GM03348 (cell line): Measurements from ENCODE around the gene MAPK10.
"Not testable (repeated sequence)": the region's sequence is repeated elsewhere in the genome, so short reads cannot be mapped to it uniquely, and the experiment has no call there.

Source experiments
- DNase-seq: peaks from one replicate; pipeline ENCODE4 v3.0.0; 2012; ENCODE audit warnings: low spot score

The MAPK10 gene

GRCh38 chr4:86035688-86036087 lies 324.2 kb downstream of the MAPK10 start:
- DNase-seq = no peak

- no peak for DNase-seq
These were observed 325.2 kb downstream of the MAPK10 start for GRCh38 chr4:86034616-86035015.

GRCh38 chr4:86033171-86033570 lies 326.7 kb downstream of the MAPK10 start:
- DNase-seq = peak; percentile 55

- DNase-seq = peak; percentile 82
These were observed 327.3 kb downstream of the MAPK10 start for GRCh38 chr4:86032476-86033022.

- DNase-seq = no peak
These were observed 327.9 kb downstream of the MAPK10 start for GRCh38 chr4:86031927-86032326.

GRCh38 chr4:86026720-86027119 lies 333.1 kb downstream of the MAPK10 start:
- no peak for DNase-seq

- DNase-seq = not testable (repeated sequence)
These were observed 338.2 kb downstream of the MAPK10 start for GRCh38 chr4:86021671-86022070.

- no peak for DNase-seq
These were observed 339.9 kb downstream of the MAPK10 start for GRCh38 chr4:86019906-86020305.

- no peak for DNase-seq
These were observed 340.5 kb downstream of the MAPK10 start for GRCh38 chr4:86019362-86019761.

- DNase-seq = no peak
These were observed 344.2 kb downstream of the MAPK10 start for GRCh38 chr4:86015412-86016350.

- DNase-seq = no peak
These were observed 345.3 kb downstream of the MAPK10 start for GRCh38 chr4:86014599-86014998.

- DNase-seq = no peak
These were observed 346.2 kb downstream of the MAPK10 start for GRCh38 chr4:86013621-86014020.

GRCh38 chr4:86011117-86011516 lies 348.7 kb downstream of the MAPK10 start:
- peak; percentile 77 for DNase-seq

GRCh38 chr4:86007042-86007441 lies 352.8 kb downstream of the MAPK10 start:
- no peak for DNase-seq

GRCh38 chr4:86006057-86006456 lies 353.8 kb downstream of the MAPK10 start:
- no peak for DNase-seq

- no peak for DNase-seq
These were observed 355.8 kb downstream of the MAPK10 start for GRCh38 chr4:86004030-86004429.

GRCh38 chr4:86001591-86001990 lies 358.3 kb downstream of the MAPK10 start:
- no peak for DNase-seq

- DNase-seq = no peak
These were observed 364.5 kb downstream of the MAPK10 start for GRCh38 chr4:85995361-85995760.

- DNase-seq = no peak
These were observed 365.3 kb downstream of the MAPK10 start for GRCh38 chr4:85994576-85994975.

GRCh38 chr4:85993641-85994040 lies 366.2 kb downstream of the MAPK10 start:
- DNase-seq = no peak

GRCh38 chr4:85986266-85986665 lies 373.6 kb downstream of the MAPK10 start:
- DNase-seq = no peak

- DNase-seq = no peak
These were observed 380.6 kb downstream of the MAPK10 start for GRCh38 chr4:85979276-85979675.

GRCh38 chr4:85970535-85970934 lies 389.3 kb downstream of the MAPK10 start:
- DNase-seq = no peak
